ENCODE measurements around the gene EDEM1.

GRCh38 chr3:5214352-5214751, 26.8 kb downstream of the EDEM1 start:
- TF ChIP-seq USF1 (IDR thresholded peaks at IDR 0.05; ENCODE audit: borderline replicate concordance, extremely low read length, insufficient read depth, low read depth, low read length) (no peak), CHD4 (IDR thresholded peaks at IDR 0.05) (no peak), CTCF (IDR thresholded peaks at IDR 0.05 in 2 of 3, conservative IDR thresholded peaks at IDR 0.05 in 1 of 3; ENCODE audit: control insufficient read depth in 2 of 3, extremely low read depth in 1 of 3, insufficient read depth in 1 of 3, low read depth in 3 of 3, low read length in 3 of 3) (no peak)

Data from GM12878 (cell line).